Psoas muscle (tissue), 8 donors: Measurements from ENCODE around the gene LHPP. TPM values are rescaled to one million over a fixed set of nuclear protein-coding genes. Genes with fewer than 3 reads are reported as not detected.

Experiments used
- ATAC-seq, 4 donors: fragments of 200-7000 bp; cut with Tn5 transposase; one replicate each; pipeline ENCODE4 v1.9.1; 2020; ENCODE audit warnings: moderate library complexity in 3 of 4, mild to moderate bottlenecking in 2 of 4
- DNase-seq, 2 donors: peaks; one replicate each; pipeline ENCODE4 v3.0.0-alpha.2; 2020
- H3K27ac ChIP-seq: fragments of 200-600 bp; one replicate; pipeline ENCODE4 v1.8.0; 2022
- H3K27me3 ChIP-seq, 3 donors: fragments of 200-600 bp in 1 of 3; one replicate each; pipeline versions ENCODE4 v1.6.1 to v1.8.0; 2013 to 2022; ENCODE audit warnings: low read length in 2 of 3, mild to moderate bottlenecking in 2 of 3, moderate library complexity in 1 of 3; ENCODE audit not compliant: insufficient read depth in 3 of 3
- H3K36me3 ChIP-seq, 2 donors: fragments of 200-600 bp in 1 of 2; one replicate each; pipeline versions ENCODE4 v1.6.1 to v1.8.0; 2013 to 2022; ENCODE audit warnings: low read depth in 1 of 2, mild to moderate bottlenecking in 1 of 2, moderate library complexity in 1 of 2; ENCODE audit not compliant: insufficient read depth in 1 of 2
- H3K4me1 ChIP-seq: fragments of 200-600 bp; one replicate; pipeline ENCODE4 v1.8.0; 2022
- H3K4me3 ChIP-seq: fragments of 200-600 bp; one replicate; pipeline ENCODE4 v1.8.0; 2022; ENCODE audit warnings: mild to moderate bottlenecking
- H3K9me3 ChIP-seq: fragments of 200-600 bp; one replicate; pipeline ENCODE4 v1.8.0; 2022
- WGBS, 3 donors: extraction: QIAGEN DNeasy Blood & Tissue Kit; methylation state at CpG; one replicate each; pipeline versions ENCODE4 v1.1.6 to v1.1.7; 2013; 5-methylcytosine and 5-hydroxymethylcytosine counted together
- intact Hi-C, 2 donors: fragments of 100-400 bp; cut with DNase I; formaldehyde crosslinking; loops; one replicate each; pipeline versions ENCODE4 v1.11.0 to v1.14.2; 2022
- polyA plus RNA-seq, 3 donors: library from polyadenylated mRNA; stranded (reverse); fragments of 200-250 nt; gene quantifications; one replicate each; pipeline ENCODE4 v1.2.3, GENCODE V29; 2013
- total RNA-seq, 4 donors: library from RNA; stranded (reverse); fragmentation: NEBNext Ultra II Directional in 2 of 4; extraction: Animal tissue kit (Norgen Biotek cat#: 25700) in 2 of 4; gene quantifications; one replicate each; pipeline versions ENCODE4 v1.2.1 to v1.2.4, GENCODE V29; 2021 to 2023
- TF ChIP-seq, protein P1 (sequence below): fragments of 200-600 bp; IDR thresholded peaks from one replicate; pipeline ENCODE4 v1.8.0; 2022; ENCODE audit warnings: antibody characterized with exemption
- donor health status: healthy with polysubstance abuse.
- donor health status: DM: no; HTN: no; CAD: no; lungs with moderate emphysema.
- donor health status: Bipolar disorder and iron deficiency.
- donor health status: healthy.
- donor health status: DM: yes; HTN: yes; CAD: no.
- donor health status: DM: no; HTN: no; CAD: no.
- donor health status: DM: no; HTN: no; CAD: no.
- donor health status: DM: yes; HTN: yes; CAD: no.

LHPP gene
- total and polyA plus RNA-seq, 7 donors: 4.7 to 12.8 (median 6.1) TPM

DNA sequence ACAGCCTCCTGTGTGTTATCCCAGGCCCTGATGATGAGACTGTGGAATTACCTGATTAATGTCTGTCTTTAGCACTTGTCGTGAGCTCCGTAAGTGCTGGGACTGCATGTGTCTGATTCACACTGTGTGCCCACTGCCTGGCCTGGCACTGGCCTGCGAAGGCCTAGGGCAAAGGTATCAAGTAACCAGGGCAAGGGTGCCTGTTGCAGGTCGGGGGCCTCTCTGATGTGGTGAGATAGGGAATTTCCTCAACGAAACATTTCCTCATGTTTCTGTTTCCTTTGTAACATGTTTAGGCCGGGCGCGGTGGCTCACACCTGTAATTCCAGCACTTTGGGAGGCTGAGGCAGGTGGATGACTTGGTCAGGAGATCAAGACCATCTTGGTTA is 50.4 kb downstream of the LHPP start:
- H3K27ac ChIP-seq: no peak overlapping the region
- H3K4me3 ChIP-seq: no peak overlapping the region
- H3K27me3 ChIP-seq: no peaks in the 10 kb centered on the region
- TF ChIP-seq, protein P1, sequence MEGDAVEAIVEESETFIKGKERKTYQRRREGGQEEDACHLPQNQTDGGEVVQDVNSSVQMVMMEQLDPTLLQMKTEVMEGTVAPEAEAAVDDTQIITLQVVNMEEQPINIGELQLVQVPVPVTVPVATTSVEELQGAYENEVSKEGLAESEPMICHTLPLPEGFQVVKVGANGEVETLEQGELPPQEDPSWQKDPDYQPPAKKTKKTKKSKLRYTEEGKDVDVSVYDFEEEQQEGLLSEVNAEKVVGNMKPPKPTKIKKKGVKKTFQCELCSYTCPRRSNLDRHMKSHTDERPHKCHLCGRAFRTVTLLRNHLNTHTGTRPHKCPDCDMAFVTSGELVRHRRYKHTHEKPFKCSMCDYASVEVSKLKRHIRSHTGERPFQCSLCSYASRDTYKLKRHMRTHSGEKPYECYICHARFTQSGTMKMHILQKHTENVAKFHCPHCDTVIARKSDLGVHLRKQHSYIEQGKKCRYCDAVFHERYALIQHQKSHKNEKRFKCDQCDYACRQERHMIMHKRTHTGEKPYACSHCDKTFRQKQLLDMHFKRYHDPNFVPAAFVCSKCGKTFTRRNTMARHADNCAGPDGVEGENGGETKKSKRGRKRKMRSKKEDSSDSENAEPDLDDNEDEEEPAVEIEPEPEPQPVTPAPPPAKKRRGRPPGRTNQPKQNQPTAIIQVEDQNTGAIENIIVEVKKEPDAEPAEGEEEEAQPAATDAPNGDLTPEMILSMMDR: no peak
- intact Hi-C loops: no loop called here
- peak in 1 of 2 donors; percentile 14 for DNase-seq
- no peak for ATAC-seq
- no peaks in the 10 kb centered on the region for H3K36me3 ChIP-seq
- WGBS, 3 donors: 84 to 94% (median 93%) methylated on average over 8 of the region's 8 CpGs
- no peaks in the 10 kb centered on the region for H3K9me3 ChIP-seq
- H3K4me1 ChIP-seq: no peaks in the 10 kb centered on the region

DNA sequence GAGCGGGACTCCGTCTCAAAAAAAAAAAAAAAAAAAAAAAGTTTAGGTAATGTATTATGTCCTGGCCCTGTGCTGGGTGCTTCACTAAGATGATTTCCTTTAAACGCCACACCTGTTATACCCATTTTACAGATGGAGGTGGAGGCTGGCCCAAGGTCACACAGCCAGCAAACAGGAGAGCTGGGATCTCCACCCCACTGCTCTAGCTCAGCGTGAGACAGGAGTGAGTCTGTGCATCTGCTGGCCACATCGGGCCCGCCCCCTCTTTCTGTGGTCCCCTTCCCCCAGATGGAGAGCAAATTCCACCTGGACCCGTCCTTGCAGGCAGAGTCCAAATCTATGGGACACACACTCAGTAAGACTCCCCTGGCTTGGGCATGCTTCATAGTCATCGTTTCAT is 51.0 kb downstream of the LHPP start:
- DNase-seq: peak in 1 of 2 donors; percentile 26
- Histone ChIP-seq H3K27ac (no peak overlapping the region), H3K27me3 (no peaks in the 10 kb centered on the region), H3K9me3 (no peaks in the 10 kb centered on the region), H3K36me3 (no peaks in the 10 kb centered on the region), H3K4me3 (no peak overlapping the region), H3K4me1 (no peaks in the 10 kb centered on the region)
- intact Hi-C loops: no loop called here
- TF ChIP-seq, protein P1: no peak
- 93 to 95% (median 94%) methylated on average over 6 to 8 of the region's 8 CpGs for WGBS, 3 donors
- no peak for ATAC-seq

DNA sequence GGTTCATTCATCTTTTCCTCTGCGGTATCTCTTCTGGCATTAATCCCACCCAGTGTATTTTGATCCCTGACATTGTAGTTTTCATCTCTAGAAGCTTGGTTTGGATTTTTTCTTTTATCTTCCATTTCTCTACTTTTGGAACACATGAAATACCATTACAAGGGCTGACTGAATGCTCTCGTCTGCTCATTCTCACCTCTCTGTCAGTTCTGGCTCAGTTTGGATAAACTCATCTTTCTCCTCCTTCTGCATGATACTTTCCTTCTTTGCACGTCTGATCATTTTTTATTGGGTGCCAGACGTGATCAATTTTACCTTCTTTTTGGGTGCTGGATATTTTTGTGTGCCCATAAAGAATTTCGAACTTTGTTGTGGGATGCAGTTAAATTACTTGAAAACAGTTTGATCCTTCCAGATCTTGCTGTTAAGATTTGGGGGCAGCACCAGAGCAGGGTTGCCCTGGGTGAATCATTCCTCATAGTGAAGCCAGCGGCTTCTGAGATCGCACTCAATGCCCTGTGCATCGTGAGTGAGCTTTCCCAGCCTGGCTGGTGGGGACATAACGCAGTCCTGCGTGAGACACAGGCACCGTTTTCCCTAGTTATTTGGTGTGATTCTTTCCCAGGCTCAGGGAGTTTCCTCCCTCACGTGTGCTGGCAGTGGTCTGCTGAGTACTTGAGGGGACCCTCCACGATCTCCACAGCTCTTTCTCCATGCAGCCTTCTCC is 53.8 kb downstream of the LHPP start:
- Histone ChIP-seq H3K4me3 (no peak overlapping the region), H3K4me1 (no peaks in the 10 kb centered on the region), H3K27me3 (no peaks in the 10 kb centered on the region), H3K9me3 (no peaks in the 10 kb centered on the region), H3K36me3 (no peaks in the 10 kb centered on the region), H3K27ac (no peak overlapping the region)
- peak in 1 of 2 donors; percentile 21 for DNase-seq
- 89 to 91% (median 90%) methylated on average over 13 of the region's 13 CpGs for WGBS, 3 donors
- intact Hi-C loops: loop anchor here in 1 of 2 donors (5.0 kb wide), 1 partner anchor 93 kb away; no protein-coding TSS in a partner anchor
- TF ChIP-seq, protein P1: no peak
- no peak for ATAC-seq

DNA sequence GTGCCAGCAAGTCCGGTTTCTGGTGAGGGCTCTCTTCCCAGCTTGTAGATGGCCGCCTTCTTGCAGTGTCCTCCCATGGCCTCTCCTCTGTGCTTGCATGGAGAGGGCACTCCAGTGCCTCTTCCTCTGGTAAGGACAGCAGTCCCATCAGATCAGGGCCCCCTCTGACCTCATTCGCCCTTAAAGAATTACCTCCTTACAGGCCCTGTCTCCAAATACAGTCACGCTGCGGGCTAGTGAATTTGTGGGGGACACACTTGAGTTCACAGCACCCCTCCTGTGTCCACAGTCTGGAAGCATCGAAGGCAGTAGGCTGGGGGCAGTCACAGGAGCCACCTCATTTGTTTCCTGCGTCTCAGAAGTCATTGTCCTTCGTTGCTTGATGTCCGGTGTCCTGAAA is 54.6 kb downstream of the LHPP start:
- H3K27ac ChIP-seq: no peak overlapping the region
- TF ChIP-seq, protein P1: no peak
- intact Hi-C loops: loop anchor here in 1 of 2 donors (5.0 kb wide), 1 partner anchor 94 kb away; no protein-coding TSS in a partner anchor
- H3K4me3 ChIP-seq: no peak overlapping the region
- no peaks in the 10 kb centered on the region for H3K9me3 ChIP-seq
- H3K36me3 ChIP-seq: no peaks in the 10 kb centered on the region
- DNase-seq (peak in 1 of 2 donors; percentile 12), ATAC-seq (no peak)
- peaks cover 2% of the 10 kb centered on the region for H3K4me1 ChIP-seq
- WGBS, 3 donors: 87 to 92% (median 91%) methylated on average over 9 of the region's 9 CpGs
- H3K27me3 ChIP-seq: no peaks in the 10 kb centered on the region
